GM21528 (cell line): ENCODE measurements around the gene PRTN3.
A peak's percentile ranks its signal among the peaks of the same experiment; 100 is the strongest.

Source experiments
- ATAC-seq: cut with Tn5 transposase; IDR thresholded peaks from one replicate; pipeline ENCODE4 v1.9.1; 2021; ENCODE audit warnings: mild to moderate bottlenecking, moderate library complexity; ENCODE audit not compliant: unreplicated experiment, low FRiP score

Gene PRTN3

GRCh38 chr19:892894-893689, 52.3 kb downstream of the PRTN3 start, which contains the start of the genes MED16 and RNU6-9:
MED16 (minus strand) TSS chr19:893187; CDS start chr19:891131, 2,056 bp downstream.
RNU6-9 (plus strand) TSS chr19:893484.
- peak; percentile 86 for ATAC-seq

- no peak for ATAC-seq
Measured at GRCh38 chr19:896434-896833, 55.6 kb downstream of the PRTN3 start.

- no peak for ATAC-seq
Measured at GRCh38 chr19:896999-897398, 56.2 kb downstream of the PRTN3 start.

GRCh38 chr19:897442-898039, 56.7 kb downstream of the PRTN3 start:
- no peak for ATAC-seq
